ENCODE measurements around the gene NBL1. TPM values are rescaled to one million over a fixed set of nuclear protein-coding genes. Genes with fewer than 3 reads are reported as not detected.

NBL1 gene
- total and polyA plus RNA-seq, 2 of the 4 experiments (the other 2 are of a cell fraction): 14.0 to 54.2 TPM

DNA sequence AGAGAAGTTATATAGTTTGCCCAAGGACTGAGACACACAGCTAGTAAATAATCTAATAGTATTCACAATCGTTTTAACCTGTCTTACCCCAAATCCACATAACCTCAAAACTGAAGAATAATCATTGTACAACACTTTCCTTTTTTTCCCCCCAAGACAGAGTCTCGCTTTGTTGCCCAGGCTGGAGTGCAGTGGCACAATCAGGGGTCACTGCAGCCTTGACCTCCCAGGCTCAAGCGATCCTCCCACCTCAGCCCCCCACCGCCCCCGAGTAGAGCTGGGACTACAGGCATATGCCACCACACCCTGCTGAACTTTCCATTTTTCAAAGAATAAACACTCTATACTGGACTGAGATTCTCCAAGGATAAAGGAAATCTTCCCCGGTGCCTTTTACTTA is 28.7 kb upstream of the NBL1 start:
- ChIA-PET POLR2A (ENCODE audit: unreplicated experiment) (no interaction called here), CTCF (no interaction called here)
- H3K14ac ChIP-seq (replicated peaks; ENCODE audit: low read depth, low read length): no peak overlapping the region
- no peak overlapping the region for H2AK9ac ChIP-seq (replicated peaks; ENCODE audit: low read depth, low read length, poor library complexity)
- peaks cover 41 to 60% of the 10 kb centered on the region in 2 experiments for H3K79me1 ChIP-seq (ENCODE audit: low read depth in 1 of 2, low read length in 2 of 2)
- no peak overlapping the region for H3K18ac ChIP-seq (ENCODE audit: low read depth, low read length)
- ATAC-seq (ENCODE audit: low read depth) (no peak), DNase-seq (no peak)
- no peak overlapping the region for H2BK20ac ChIP-seq (ENCODE audit: low read depth, low read length)
- no peak overlapping the region for H2AFZ ChIP-seq (replicated peaks; ENCODE audit: low read length, poor library complexity)
- H4K8ac ChIP-seq (ENCODE audit: low read depth in 2 of 2, low read length in 2 of 2): no peak overlapping the region
- no peak overlapping the region for H3K4me3 ChIP-seq (ENCODE audit: insufficient read depth, low read depth, low read length)
- peaks cover 33% of the 10 kb centered on the region for H4K20me1 ChIP-seq (ENCODE audit: insufficient read depth, low read length)
- no TSS peak for BruUV-seq (replicated peaks)
- H2BK120ac ChIP-seq (ENCODE audit: low read depth, low read length): no peak overlapping the region
- H3K4ac ChIP-seq (ENCODE audit: low read depth, low read length): no peak overlapping the region
- peaks cover 17% of the 10 kb centered on the region for H3K4me1 ChIP-seq (ENCODE audit: control insufficient read depth, insufficient read depth, low read length)
- intact Hi-C loops (cut with micrococcal nuclease) (no loop called here), in situ Hi-C loops (cut with MboI; ENCODE audit: low sequenced_read_pairs) (no loop called here), dilution Hi-C loops (cut with HindIII; ENCODE audit: low sequenced_read_pairs, unreplicated experiment) (no loop called here)
- no CpG with 5 or more reads among the region's 6 CpGs for WGBS, 2 experiments (ENCODE audit: extremely low coverage in 2 of 2, insufficient read length in 1 of 2)
- no peak overlapping the region for H2AK5ac ChIP-seq (ENCODE audit: low read depth, low read length)
- H3K23ac ChIP-seq (ENCODE audit: low read depth, low read length): no peak overlapping the region
- peaks cover 3% of the 10 kb centered on the region; the same call in 1 of the 2 replicates for H3K36me3 ChIP-seq (ENCODE audit: control insufficient read depth, insufficient read depth, low read length)
- no peak overlapping the region for H4K91ac ChIP-seq (ENCODE audit: insufficient read depth, low read depth, low read length)
- H3K9me1 ChIP-seq (ENCODE audit: insufficient read depth, low read length): peaks cover 6% of the 10 kb centered on the region; the same call in 1 of the 2 replicates
- H3K27me3 ChIP-seq (ENCODE audit: control insufficient read depth, insufficient read depth, low read length): no peaks in the 10 kb centered on the region
- no peak overlapping the region for H2BK5ac ChIP-seq (ENCODE audit: low read depth, low read length, poor library complexity, severe bottlenecking)
- TF ChIP-seq RAD21 (IDR thresholded peaks at IDR 0.05; ENCODE audit: low read length) (no peak), RCOR1 (IDR thresholded peaks at IDR 0.05; ENCODE audit: insufficient replicate concordance, low read length) (no peak), POLR2A (IDR thresholded peaks at IDR 0.05; ENCODE audit: low read depth, low read length) (no peak), MXI1 (IDR thresholded peaks at IDR 0.05; ENCODE audit: borderline replicate concordance, low read depth, low read length) (no peak), MAZ (IDR thresholded peaks at IDR 0.05; ENCODE audit: borderline replicate concordance, low read depth, low read length) (no peak), CEBPB (IDR thresholded peaks at IDR 0.05; ENCODE audit: low read depth, low read length) (no peak), MAFK (IDR thresholded peaks at IDR 0.05; ENCODE audit: low read depth, low read length) (no peak), NFE2L2 (IDR thresholded peaks at IDR 0.05; ENCODE audit: low read depth, low read length) (no peak), BHLHE40 (IDR thresholded peaks at IDR 0.05; ENCODE audit: low read depth, low read length) (no peak), SMC3 (IDR thresholded peaks at IDR 0.05; ENCODE audit: low read depth, low read length) (no peak), FOS (IDR thresholded peaks at IDR 0.05; ENCODE audit: low read depth, low read length) (no peak), USF2 (IDR thresholded peaks at IDR 0.05; ENCODE audit: low read depth, low read length) (no peak), RFX5 (IDR thresholded peaks at IDR 0.05; ENCODE audit: low read depth, low read length) (no peak), CHD1 (IDR thresholded peaks at IDR 0.05; ENCODE audit: low read depth, low read length) (no peak), CTCF (conservative IDR thresholded peaks at IDR 0.05; ENCODE audit: low read depth, low read length) (no peak)
- TF ChIP-seq, protein P1, sequence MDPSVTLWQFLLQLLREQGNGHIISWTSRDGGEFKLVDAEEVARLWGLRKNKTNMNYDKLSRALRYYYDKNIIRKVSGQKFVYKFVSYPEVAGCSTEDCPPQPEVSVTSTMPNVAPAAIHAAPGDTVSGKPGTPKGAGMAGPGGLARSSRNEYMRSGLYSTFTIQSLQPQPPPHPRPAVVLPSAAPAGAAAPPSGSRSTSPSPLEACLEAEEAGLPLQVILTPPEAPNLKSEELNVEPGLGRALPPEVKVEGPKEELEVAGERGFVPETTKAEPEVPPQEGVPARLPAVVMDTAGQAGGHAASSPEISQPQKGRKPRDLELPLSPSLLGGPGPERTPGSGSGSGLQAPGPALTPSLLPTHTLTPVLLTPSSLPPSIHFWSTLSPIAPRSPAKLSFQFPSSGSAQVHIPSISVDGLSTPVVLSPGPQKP (IDR thresholded peaks at IDR 0.05; ENCODE audit: borderline replicate concordance, low read depth, low read length): no peak
- H3K27ac ChIP-seq (ENCODE audit: insufficient read depth, low read length): no peak overlapping the region
- H3K56ac ChIP-seq (ENCODE audit: extremely low read depth, insufficient read depth, low read length): no peak overlapping the region
- H3K9ac ChIP-seq (ENCODE audit: low read depth, low read length): no peak overlapping the region
- H3K9me3 ChIP-seq (ENCODE audit: control insufficient read depth, insufficient read depth, low read length): no peaks in the 10 kb centered on the region
- no peak overlapping the region for H4K5ac ChIP-seq (ENCODE audit: low read depth, low read length)
- no peak overlapping the region for H2BK15ac ChIP-seq (ENCODE audit: low read depth, low read length)
- no peak overlapping the region for H3K4me2 ChIP-seq (ENCODE audit: low read depth, low read length)

All from IMR-90 (cell line).